ENCODE measurements around the gene BAG1.
A peak's percentile ranks its signal among the peaks of the same experiment; 100 is the strongest.

BAG1 gene

GRCh38 chr9:33300546-33300945 is 36.0 kb upstream of the BAG1 start:
- TF ChIP-seq CTCF (IDR thresholded peaks at IDR 0.05; ENCODE audit: insufficient read depth, low read depth, low read length, missing control alignments) = no peak
- peak; percentile 45 for DNase-seq (ENCODE audit: low read depth)
- no peak overlapping the region for H3K4me3 ChIP-seq (ENCODE audit: low read length)

GRCh38 chr9:33297432-33297831 is 32.9 kb upstream of the BAG1 start:
- peak; percentile 16 for DNase-seq (ENCODE audit: low read depth)

GRCh38 chr9:33295571-33295970 is 31.1 kb upstream of the BAG1 start:
- no peak for DNase-seq (ENCODE audit: low read depth)
- no peak overlapping the region for H3K4me3 ChIP-seq (ENCODE audit: low read length)
- TF ChIP-seq CTCF (IDR thresholded peaks at IDR 0.05; ENCODE audit: insufficient read depth, low read depth, low read length, missing control alignments) = no peak

More at GRCh38 chr9:33297432-33297831, 32.9 kb upstream of the BAG1 start:
- no peak for TF ChIP-seq CTCF (IDR thresholded peaks at IDR 0.05; ENCODE audit: insufficient read depth, low read depth, low read length, missing control alignments)
- no peak overlapping the region for H3K4me3 ChIP-seq (ENCODE audit: low read length)

- no peak for TF ChIP-seq CTCF (IDR thresholded peaks at IDR 0.05; ENCODE audit: insufficient read depth, low read depth, low read length, missing control alignments)
- no peak overlapping the region for H3K4me3 ChIP-seq (ENCODE audit: low read length)
- no peak for DNase-seq (ENCODE audit: low read depth)
Measured at GRCh38 chr9:33294670-33295432, 30.3 kb upstream of the BAG1 start.

GRCh38 chr9:33293782-33294181 is 29.3 kb upstream of the BAG1 start:
- H3K4me3 ChIP-seq (ENCODE audit: low read length) = no peak overlapping the region
- no peak for TF ChIP-seq CTCF (IDR thresholded peaks at IDR 0.05; ENCODE audit: insufficient read depth, low read depth, low read length, missing control alignments)
- DNase-seq (ENCODE audit: low read depth) = no peak

- no peak overlapping the region for H3K4me3 ChIP-seq (ENCODE audit: low read length)
- no peak for DNase-seq (ENCODE audit: low read depth)
- TF ChIP-seq CTCF (IDR thresholded peaks at IDR 0.05; ENCODE audit: insufficient read depth, low read depth, low read length, missing control alignments) = no peak
Measured at GRCh38 chr9:33291901-33292300, 27.4 kb upstream of the BAG1 start.

GRCh38 chr9:33291031-33291397 is 26.5 kb upstream of the BAG1 start:
- DNase-seq (ENCODE audit: low read depth) = no peak
- peak; percentile 8 for TF ChIP-seq CTCF (IDR thresholded peaks at IDR 0.05; ENCODE audit: insufficient read depth, low read depth, low read length, missing control alignments)

More at GRCh38 chr9:33291031-33291397, 26.5 kb upstream of the BAG1 start:
- H3K4me3 ChIP-seq (ENCODE audit: low read length) = peak overlapping the region; percentile 94

All from epithelial cell of esophagus (primary cell).